Stimulated activated naive CD8-positive, alpha-beta T cell treated with anti-CD3 and anti-CD28 coated beads, Interleukin-15, Interleukin-2, amounts not matched to agents 100 ng/mL and 50 ng/mL, for 24 hours (primary cell): Measurements from ENCODE around the gene AVPR1A.
"Not testable (repeated sequence)": the region's sequence is repeated elsewhere in the genome, so short reads cannot be mapped to it uniquely, and the experiment has no call there.

Source experiments
- H3K27ac Mint-ChIP-seq: one replicate; pipeline ENCODE4 v1.8.0; 2021; ENCODE audit warnings: mild to moderate bottlenecking, mixed read lengths
- H3K27me3 Mint-ChIP-seq: one replicate; pipeline ENCODE4 v1.8.0; 2021; ENCODE audit warnings: mixed read lengths
- H3K36me3 Mint-ChIP-seq: one replicate; pipeline ENCODE4 v1.8.0; 2021; ENCODE audit warnings: low read depth, mixed read lengths
- H3K4me1 Mint-ChIP-seq: one replicate; pipeline ENCODE4 v1.8.0; 2021; ENCODE audit warnings: low read depth, mixed read lengths
- H3K4me3 Mint-ChIP-seq: one replicate; pipeline ENCODE4 v1.8.0; 2021; ENCODE audit warnings: mild to moderate bottlenecking, mixed read lengths
- H3K9me3 Mint-ChIP-seq: one replicate; pipeline ENCODE4 v1.8.0; 2021; ENCODE audit warnings: mixed read lengths

The AVPR1A gene

GRCh38 chr12:63150713-63151622 is at the start of gene AVPR1A:
TSS of gene AVPR1A (minus strand) at chr12:63151201. CDS start at chr12:63150836, 365 bp downstream.
- no peaks in the 10 kb centered on the region for H3K36me3 Mint-ChIP-seq
- peaks cover 17% of the 10 kb centered on the region for H3K4me1 Mint-ChIP-seq
- H3K9me3 Mint-ChIP-seq: no peaks in the 10 kb centered on the region
- H3K27ac Mint-ChIP-seq: no peak within 1 kb of the TSS
- H3K27me3 Mint-ChIP-seq: peaks cover 63% of the 10 kb centered on the region
- H3K4me3 Mint-ChIP-seq: peak within 1 kb of the TSS; percentile 7

- Mint-ChIP-seq H3K27ac (no peak overlapping the region), H3K36me3 (no peaks in the 10 kb centered on the region), H3K9me3 (peaks cover 9% of the 10 kb centered on the region), H3K4me1 (no peaks in the 10 kb centered on the region), H3K27me3 (no peaks in the 10 kb centered on the region), H3K4me3 (no peak overlapping the region)
Measured at GRCh38 chr12:63196168-63196567, 45.2 kb upstream of the AVPR1A start.

DNA sequence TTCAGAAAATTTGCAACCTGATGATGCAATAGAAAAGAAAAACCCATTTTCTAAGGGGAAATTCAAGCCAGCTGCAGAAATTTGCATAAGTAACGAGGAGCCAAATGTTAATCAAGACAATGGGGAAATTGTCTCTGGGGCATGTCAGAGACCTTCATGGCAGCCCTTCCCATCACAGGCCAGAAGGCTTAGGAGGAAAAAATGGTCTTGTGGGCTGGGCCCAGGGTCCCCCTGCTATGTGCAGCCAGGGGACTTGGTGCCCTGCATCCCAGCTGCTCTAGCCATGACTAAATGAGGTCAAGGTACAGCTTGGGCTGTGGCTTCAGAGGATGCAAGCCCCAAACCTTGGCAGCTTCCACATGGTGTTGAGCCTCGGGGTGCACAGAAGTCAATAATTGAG is 28.2 kb upstream of the AVPR1A start:
- peaks cover 5% of the 10 kb centered on the region for H3K36me3 Mint-ChIP-seq
- no peaks in the 10 kb centered on the region for H3K27me3 Mint-ChIP-seq
- no peak overlapping the region for H3K4me3 Mint-ChIP-seq
- H3K9me3 Mint-ChIP-seq: peaks cover 34% of the 10 kb centered on the region
- H3K4me1 Mint-ChIP-seq: no peaks in the 10 kb centered on the region
- no peak overlapping the region for H3K27ac Mint-ChIP-seq

- no peak overlapping the region for H3K4me3 Mint-ChIP-seq
- H3K36me3 Mint-ChIP-seq: peaks cover 2% of the 10 kb centered on the region
- peaks cover 4% of the 10 kb centered on the region for H3K27me3 Mint-ChIP-seq
- H3K9me3 Mint-ChIP-seq: peaks cover 9% of the 10 kb centered on the region
- no peak overlapping the region for H3K27ac Mint-ChIP-seq
- H3K4me1 Mint-ChIP-seq: no peaks in the 10 kb centered on the region
Measured at GRCh38 chr12:63170321-63170720, 19.3 kb upstream of the AVPR1A start.

- H3K4me3 Mint-ChIP-seq, H3K9me3 Mint-ChIP-seq, H3K4me1 Mint-ChIP-seq, H3K27ac Mint-ChIP-seq, H3K27me3 Mint-ChIP-seq, H3K36me3 Mint-ChIP-seq: not testable (repeated sequence)
Measured at GRCh38 chr12:63167741-63168140, 16.7 kb upstream of the AVPR1A start.

DNA sequence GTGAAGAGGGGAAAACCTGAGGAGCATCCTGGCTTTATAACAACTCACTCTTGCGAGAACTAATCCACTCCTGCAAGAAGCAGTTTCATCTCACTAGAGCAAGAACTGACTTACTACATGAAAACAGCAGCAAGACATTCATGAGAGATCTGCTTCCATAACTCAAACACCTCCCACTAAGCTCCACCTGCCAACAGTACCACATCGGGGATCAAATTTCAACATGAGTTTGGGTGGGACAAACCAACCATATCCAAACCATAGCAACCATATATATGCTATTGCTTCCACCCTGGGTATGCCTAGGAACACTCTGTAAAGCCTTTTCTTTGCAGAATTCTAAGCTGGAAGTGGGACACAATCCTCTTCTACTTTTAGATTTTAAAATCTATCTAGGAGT is 13.9 kb upstream of the AVPR1A start:
- peaks cover 4% of the 10 kb centered on the region for H3K27me3 Mint-ChIP-seq
- H3K4me1 Mint-ChIP-seq: no peaks in the 10 kb centered on the region
- no peaks in the 10 kb centered on the region for H3K36me3 Mint-ChIP-seq
- H3K9me3 Mint-ChIP-seq: no peaks in the 10 kb centered on the region
- H3K4me3 Mint-ChIP-seq: no peak overlapping the region
- H3K27ac Mint-ChIP-seq: no peak overlapping the region

GRCh38 chr12:63163541-63163940 is 12.5 kb upstream of the AVPR1A start:
- peaks cover 4% of the 10 kb centered on the region for H3K27me3 Mint-ChIP-seq
- no peaks in the 10 kb centered on the region for H3K36me3 Mint-ChIP-seq
- no peaks in the 10 kb centered on the region for H3K9me3 Mint-ChIP-seq
- H3K27ac Mint-ChIP-seq: no peak overlapping the region
- H3K4me3 Mint-ChIP-seq: no peak overlapping the region
- H3K4me1 Mint-ChIP-seq: no peaks in the 10 kb centered on the region

- Mint-ChIP-seq H3K9me3 (no peaks in the 10 kb centered on the region), H3K36me3 (no peaks in the 10 kb centered on the region), H3K27me3 (peaks cover 36% of the 10 kb centered on the region), H3K27ac (no peak overlapping the region), H3K4me3 (no peak overlapping the region), H3K4me1 (peaks cover 14% of the 10 kb centered on the region)
Measured at GRCh38 chr12:63155375-63155774, 4.4 kb upstream of the AVPR1A start.

DNA sequence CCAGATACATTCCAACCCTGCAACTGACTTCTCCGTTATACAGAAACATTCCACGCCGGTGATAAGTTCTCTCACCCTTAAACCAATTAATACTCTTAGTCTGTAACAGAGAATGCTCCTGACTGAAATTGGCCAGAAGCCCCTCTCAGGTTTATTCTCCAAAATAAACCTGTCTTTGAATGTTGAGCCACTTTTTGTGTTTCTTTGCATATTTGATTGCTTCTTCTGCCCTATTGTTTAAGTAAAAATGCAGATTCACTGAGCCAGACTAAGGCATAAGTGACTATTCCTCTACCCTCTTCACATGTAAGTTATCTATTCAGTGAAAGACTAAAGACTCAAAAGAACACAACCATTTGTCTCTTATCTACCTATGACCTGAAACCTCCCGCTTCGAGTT is 3.6 kb upstream of the AVPR1A start:
- Mint-ChIP-seq H3K4me3 (no peak overlapping the region), H3K9me3 (no peaks in the 10 kb centered on the region), H3K4me1 (peaks cover 17% of the 10 kb centered on the region), H3K36me3 (no peaks in the 10 kb centered on the region), H3K27me3 (peaks cover 44% of the 10 kb centered on the region), H3K27ac (no peak overlapping the region)

DNA sequence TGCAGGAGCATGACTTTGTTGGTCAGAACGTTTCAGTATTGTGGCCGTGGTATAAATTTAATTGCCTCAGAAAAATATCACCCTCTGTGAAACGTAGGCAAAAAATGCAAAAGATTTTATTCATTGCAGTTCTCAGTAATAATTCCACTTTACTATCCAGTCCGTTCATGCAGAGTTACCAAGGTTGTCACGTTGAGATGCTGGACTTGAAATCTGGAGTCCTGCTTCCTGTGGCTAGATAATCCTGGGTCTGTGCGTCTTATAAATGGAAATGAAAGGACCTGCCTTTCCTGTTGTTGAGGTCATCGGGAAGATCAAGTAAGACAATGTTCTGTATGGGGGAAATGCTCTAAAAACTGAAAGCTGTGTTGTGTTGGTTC is 1.3 kb upstream of the AVPR1A start:
- Mint-ChIP-seq H3K4me3 (no peak overlapping the region), H3K9me3 (no peaks in the 10 kb centered on the region), H3K27ac (no peak overlapping the region), H3K4me1 (peaks cover 17% of the 10 kb centered on the region), H3K36me3 (no peaks in the 10 kb centered on the region), H3K27me3 (peaks cover 61% of the 10 kb centered on the region)

DNA sequence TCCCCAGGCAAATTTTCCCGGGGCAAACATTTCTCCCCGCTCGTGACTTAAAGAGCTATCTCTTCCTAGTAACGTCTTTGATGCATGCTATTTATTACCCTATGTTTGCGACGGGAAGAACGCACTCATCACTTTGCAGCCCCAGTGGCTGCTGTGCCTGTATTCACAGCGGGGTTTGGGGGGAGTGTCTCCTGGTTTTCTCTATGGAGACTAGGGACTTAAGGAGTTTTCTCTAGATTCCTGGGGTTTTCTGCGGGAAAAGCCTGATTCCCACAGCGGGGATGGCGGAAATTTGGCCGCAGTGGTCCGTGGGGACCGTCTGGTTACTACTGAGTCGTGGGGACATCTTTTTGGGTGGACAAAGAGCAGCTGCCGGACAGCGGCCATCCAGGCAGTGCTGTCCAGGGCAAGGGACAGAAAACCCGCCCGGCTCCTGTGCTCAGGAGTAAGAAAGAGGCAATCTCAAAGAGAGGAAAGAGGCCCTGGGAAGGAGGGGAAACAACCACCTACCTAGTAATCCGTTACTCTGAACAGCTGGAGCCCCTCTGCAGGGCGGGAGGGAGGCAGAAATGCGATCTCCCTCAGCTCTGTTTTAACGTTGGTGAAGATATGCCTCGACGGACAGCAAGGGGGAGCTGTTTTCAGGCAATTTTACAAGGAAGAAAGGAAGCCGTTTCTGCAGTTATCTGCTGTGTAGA is 771 bp upstream of the AVPR1A start:
- peaks cover 17% of the 10 kb centered on the region for H3K4me1 Mint-ChIP-seq
- H3K9me3 Mint-ChIP-seq: no peaks in the 10 kb centered on the region
- H3K36me3 Mint-ChIP-seq: no peaks in the 10 kb centered on the region
- no peak overlapping the region for H3K27ac Mint-ChIP-seq
- peaks cover 63% of the 10 kb centered on the region for H3K27me3 Mint-ChIP-seq
- H3K4me3 Mint-ChIP-seq: peak overlapping the region; percentile 7

- no peak overlapping the region for H3K27ac Mint-ChIP-seq
- no peaks in the 10 kb centered on the region for H3K9me3 Mint-ChIP-seq
- H3K36me3 Mint-ChIP-seq: no peaks in the 10 kb centered on the region
- no peak overlapping the region for H3K4me3 Mint-ChIP-seq
- H3K4me1 Mint-ChIP-seq: peaks cover 17% of the 10 kb centered on the region
- H3K27me3 Mint-ChIP-seq: peaks cover 67% of the 10 kb centered on the region
Measured at GRCh38 chr12:63149909-63150712, 890 bp downstream of the AVPR1A start.

GRCh38 chr12:63144556-63144955 is 6.4 kb downstream of the AVPR1A start:
- Mint-ChIP-seq H3K36me3 (no peaks in the 10 kb centered on the region), H3K9me3 (peaks cover 4% of the 10 kb centered on the region), H3K27me3 (peaks cover 37% of the 10 kb centered on the region), H3K27ac (no peak overlapping the region), H3K4me3 (no peak overlapping the region), H3K4me1 (no peaks in the 10 kb centered on the region)

DNA sequence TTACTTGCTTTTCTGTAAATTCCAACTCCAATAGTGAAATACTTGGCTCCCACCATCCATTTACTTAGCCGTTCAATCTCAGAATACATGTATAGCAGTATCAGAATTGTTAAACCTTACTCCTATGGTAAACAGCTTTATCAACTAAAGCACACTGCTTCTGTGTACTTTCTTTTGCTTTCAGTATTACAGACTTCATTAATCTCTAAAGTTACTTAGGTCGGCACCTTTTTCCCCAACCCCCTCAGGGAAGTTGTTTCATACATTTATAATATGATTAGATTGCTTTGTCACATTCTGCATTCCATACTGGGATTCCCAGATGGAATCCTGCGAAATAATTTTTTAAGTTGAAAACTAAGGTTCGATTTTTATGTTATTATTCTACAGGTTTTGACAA is 12.5 kb downstream of the AVPR1A start:
- Mint-ChIP-seq H3K36me3 (no peaks in the 10 kb centered on the region), H3K4me1 (no peaks in the 10 kb centered on the region), H3K27ac (no peak overlapping the region), H3K9me3 (peaks cover 5% of the 10 kb centered on the region), H3K4me3 (no peak overlapping the region), H3K27me3 (peaks cover 7% of the 10 kb centered on the region)

- Mint-ChIP-seq H3K9me3 (no peaks in the 10 kb centered on the region), H3K36me3 (no peaks in the 10 kb centered on the region), H3K27ac (no peak overlapping the region), H3K27me3 (no peaks in the 10 kb centered on the region), H3K4me1 (no peaks in the 10 kb centered on the region), H3K4me3 (no peak overlapping the region)
Measured at GRCh38 chr12:63133981-63134380, 17.0 kb downstream of the AVPR1A start.
